Epidermal melanocyte (primary cell): ENCODE measurements around the gene ABLIM1.

ENCODE experiments used
- DNase-seq: peaks from one replicate; pipeline ENCODE4 v3.0.0; 2011; ENCODE audit warnings: low spot score; ENCODE audit not compliant: insufficient read length

Gene ABLIM1

GRCh38 chr10:114590993-114591392, 67.1 kb downstream of the ABLIM1 start:
- no peak for DNase-seq

DNA sequence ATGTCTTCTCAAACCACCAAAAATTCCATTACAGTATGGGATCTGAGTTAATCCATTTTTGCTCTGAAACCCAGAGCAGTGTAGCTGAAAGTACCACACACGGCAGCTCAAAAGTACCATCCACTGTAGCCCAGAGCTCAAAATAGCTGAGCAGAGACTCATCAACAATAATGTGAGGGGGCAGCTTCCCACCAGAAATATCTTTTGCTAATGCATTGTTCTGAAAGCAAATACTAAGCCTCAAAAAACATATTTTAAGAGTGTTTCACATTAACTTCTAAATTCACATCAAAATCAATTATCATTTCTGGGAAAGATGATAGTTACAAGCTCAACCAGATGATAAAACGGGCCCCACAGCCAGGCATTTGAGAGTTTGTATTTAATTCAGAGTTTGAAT, 73.7 kb downstream of the ABLIM1 start:
- DNase-seq, result no peak

DNA sequence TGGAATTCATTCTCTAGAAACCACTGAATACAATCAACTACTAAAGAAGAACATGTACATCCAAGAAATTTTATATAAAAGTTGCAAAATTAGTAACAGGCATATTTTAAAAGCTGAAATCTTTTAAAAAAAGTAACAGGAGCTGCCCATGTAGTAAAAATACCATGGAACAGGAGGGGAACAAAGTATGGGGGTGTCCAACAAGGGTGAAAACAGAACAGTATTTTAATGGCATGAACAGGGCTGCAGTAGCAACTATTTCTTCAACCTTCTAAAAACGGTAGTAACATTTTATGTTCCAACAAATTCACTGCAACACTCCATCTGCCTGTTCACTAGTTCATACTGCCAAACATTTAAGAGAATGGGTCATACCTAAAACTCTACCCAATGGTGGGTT, 77.0 kb downstream of the ABLIM1 start:
- DNase-seq, result no peak

DNA sequence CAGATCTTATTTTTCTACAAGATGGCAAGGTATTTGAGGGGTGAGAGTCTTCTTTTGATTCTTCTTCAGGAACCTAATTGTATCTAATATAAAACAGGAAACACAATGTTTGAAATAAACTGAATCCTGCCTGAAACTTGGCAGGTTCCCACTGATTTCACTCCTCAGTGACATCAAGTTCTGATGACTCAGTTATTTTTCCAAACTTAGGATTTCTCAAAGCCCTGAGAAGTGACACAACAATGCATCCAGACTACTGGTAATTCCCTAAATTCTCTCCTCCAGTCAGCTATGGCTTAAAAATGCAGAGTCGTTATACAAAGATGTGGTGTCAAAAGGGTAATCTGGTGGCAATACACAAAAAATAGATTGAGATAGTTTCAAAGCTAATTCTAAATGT, 80.9 kb downstream of the ABLIM1 start:
- DNase-seq, result peak; percentile 36

DNA sequence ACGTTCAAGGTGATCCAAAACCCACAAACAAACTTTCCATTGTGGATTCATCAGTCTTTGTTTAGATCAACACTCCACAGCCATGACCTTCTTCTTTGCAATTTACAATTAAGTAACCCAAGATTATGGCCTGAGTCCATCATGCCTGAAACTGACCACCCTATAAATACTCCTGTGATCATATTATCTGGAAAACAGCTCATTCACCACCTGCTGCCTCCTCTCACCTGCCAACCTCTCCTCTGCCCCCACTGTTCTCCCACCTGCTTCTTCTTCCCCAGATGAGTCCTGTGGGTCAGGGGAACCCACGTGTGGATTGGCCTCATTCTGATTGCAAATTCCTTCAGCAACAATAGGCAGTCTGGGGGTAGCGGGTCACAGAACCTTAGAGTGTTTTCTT, 81.4 kb downstream of the ABLIM1 start:
- DNase-seq, result no peak

DNA sequence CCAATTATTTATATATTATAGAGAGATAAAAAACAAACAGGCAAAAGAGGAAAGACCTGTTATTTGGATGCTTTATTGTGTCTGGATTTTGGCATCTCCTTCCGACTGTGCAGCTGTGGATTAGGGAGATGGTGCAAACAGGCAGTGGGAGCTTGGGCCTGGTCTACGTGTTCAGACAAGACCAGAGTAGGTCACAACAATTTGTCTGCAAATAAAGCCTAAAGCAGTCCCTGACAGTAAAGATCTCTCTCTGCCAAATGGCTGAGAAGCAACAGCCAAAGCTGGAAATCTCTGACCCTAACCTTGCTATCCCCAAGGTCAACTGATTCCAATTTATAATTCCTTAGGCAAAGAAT, 82.0 kb downstream of the ABLIM1 start:
- no peak for DNase-seq

GRCh38 chr10:114575417-114576131, 82.5 kb downstream of the ABLIM1 start:
- DNase-seq, result no peak

GRCh38 chr10:114573330-114574045, 84.6 kb downstream of the ABLIM1 start:
- no peak for DNase-seq

GRCh38 chr10:114571316-114571999, 86.6 kb downstream of the ABLIM1 start:
- DNase-seq, result no peak

GRCh38 chr10:114566064-114566463, 92.0 kb downstream of the ABLIM1 start:
- no peak for DNase-seq

GRCh38 chr10:114565066-114565465, 93.0 kb downstream of the ABLIM1 start:
- no peak for DNase-seq

GRCh38 chr10:114561008-114561523, 97.0 kb downstream of the ABLIM1 start:
- DNase-seq, result no peak

- no peak for DNase-seq
Observed at GRCh38 chr10:114560144-114560543, 97.9 kb downstream of the ABLIM1 start.

DNA sequence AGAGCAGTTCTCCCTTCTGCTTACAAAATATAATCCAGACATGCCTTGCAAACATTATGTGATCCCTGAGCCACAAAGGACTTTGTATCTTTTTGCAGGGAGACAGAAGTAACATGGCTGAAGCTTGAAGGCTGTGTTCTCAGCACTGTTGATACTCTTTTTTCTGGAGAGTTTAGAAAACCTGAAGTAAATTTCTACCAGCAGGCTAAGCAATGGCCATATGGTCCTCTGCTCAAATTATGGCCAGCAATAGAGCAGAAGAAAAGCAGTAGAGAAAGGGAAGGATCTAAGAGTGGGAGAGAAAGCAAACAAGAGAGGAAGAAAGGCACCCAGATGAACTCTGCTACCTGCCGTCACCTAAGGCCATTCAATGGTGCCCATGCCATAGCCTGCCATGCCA, 98.4 kb downstream of the ABLIM1 start:
- no peak for DNase-seq

DNA sequence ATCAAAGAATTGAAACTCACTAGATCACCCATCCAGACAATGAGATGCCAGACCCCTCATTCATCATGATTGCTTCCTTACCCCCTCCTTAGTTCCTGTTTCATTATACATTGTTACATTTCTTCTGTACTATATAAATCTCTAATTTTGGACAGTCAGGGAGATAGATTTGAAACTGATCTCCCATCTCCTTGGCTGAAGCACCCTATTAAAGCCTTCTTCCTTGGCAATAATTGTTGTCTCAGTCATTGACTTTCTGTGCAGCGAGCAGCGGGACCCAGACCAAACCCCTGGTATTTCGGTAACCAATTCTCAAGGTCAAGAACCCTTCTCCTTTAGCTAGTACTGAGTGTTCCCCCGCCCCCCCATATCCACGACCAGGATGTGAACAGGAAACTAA, 100.2 kb downstream of the ABLIM1 start:
- DNase-seq, result no peak

DNA sequence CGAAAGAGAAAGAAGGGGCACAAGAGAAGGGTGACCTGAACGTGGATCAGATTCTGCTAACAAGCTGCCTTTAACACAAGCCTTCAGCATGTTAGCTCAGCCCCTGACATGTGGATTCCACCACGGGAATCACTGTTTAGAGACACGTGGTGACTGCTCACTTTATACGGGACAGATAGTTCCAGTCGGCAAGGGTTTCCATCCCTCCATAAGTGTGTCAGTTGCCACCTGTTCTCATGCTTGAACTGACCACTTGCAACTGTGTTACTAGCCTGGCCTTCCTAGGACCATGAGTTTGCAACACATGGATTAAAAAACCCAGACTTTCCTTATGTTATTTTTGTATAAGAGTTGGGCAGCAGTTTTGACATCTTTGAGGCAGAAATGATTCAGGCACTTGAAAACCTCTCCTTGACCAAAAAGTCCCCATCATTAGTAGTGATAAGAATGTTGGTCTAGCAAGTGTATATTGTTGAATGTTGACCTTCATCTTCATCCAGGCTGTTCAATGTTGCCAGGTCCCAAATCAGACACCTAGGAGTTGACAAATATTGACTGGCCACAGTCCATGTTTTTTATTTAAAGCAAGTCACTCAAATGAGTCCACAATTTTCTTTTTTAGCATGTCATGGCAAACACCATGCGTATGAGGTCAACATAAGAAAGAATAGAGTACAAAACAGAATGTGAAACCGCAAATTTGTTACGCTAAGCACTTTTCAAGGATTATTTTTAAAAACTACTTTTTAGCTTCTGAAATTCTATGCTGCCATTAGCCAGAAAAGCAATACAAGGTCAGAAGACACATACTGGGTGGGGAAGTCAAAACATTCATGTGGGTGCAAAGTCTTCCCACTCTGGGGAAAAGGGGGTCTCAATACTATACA, 101.6 kb downstream of the ABLIM1 start:
- DNase-seq, result no peak

GRCh38 chr10:114553436-114553835, 104.6 kb downstream of the ABLIM1 start:
- DNase-seq, result no peak

DNA sequence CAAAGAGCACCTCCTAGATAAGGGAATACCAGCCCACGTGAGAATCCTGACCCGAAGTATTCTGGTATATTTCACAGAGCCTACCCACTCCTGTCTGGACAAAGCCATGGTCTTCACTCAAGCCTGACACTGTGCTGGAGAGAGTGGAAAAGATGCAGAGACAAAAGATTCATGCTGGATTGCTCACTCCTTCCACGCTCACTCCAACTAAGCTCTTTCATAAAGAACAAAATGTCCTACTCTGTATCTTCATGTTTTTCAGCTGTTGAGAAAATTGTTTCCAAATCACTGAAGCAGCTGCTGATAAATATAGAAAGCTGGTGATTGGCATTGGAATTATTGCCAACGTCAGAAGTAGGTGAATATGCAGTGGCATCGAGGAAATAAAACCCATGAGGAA, 106.0 kb downstream of the ABLIM1 start:
- no peak for DNase-seq

DNA sequence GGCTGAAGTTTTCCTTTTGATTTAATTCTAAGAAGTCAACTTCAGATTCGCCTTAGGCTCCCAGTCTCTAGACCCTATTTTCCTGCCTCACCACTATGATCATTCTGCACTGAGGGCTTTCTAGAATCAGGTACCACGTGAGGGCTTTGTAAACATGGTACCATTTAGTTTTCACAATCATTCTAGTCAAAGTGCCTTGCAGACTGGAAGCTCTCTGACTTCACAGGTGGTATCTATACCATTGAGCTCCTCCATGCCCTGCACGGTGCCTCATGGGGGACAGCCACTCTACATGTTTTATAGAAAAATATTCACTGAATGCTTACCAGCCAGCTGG, 106.5 kb downstream of the ABLIM1 start:
- DNase-seq, result no peak

- DNase-seq, result no peak
Observed at GRCh38 chr10:114550756-114551635, 107.1 kb downstream of the ABLIM1 start.

DNA sequence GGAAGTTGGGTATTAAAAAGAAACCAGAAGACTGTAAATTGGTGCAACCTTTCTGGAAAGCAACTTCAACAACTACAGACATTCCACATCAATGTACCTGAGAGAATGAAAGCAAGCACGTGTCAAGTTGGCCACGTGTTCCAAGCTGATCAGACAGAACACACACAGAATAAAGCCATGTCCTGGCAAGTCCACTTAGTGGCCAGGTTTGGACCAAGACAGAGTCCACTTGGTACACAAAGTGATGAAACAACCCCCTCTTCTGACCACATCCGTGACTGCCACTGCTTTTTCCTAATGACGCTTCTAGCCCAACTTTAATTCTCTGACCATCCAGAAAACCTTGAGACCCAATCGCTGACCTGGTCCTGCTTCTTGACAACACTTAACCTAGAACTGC, 109.4 kb downstream of the ABLIM1 start:
- DNase-seq, result peak; percentile 44
